Stimulated activated CD8-positive, alpha-beta memory T cell treated with anti-CD3 and anti-CD28 coated beads, Interleukin-7, amount 100 ng/mL, for 48 hours (primary cell): Measurements from ENCODE around the gene HOXC10.

Source experiments
- DNase-seq, 2 donors: peaks; one replicate each; pipeline ENCODE4 v3.0.0-alpha.2; 2020; ENCODE audit warnings: low read depth in 1 of 2; ENCODE audit errors: extremely low read depth in 1 of 2

The HOXC10 gene

DNA sequence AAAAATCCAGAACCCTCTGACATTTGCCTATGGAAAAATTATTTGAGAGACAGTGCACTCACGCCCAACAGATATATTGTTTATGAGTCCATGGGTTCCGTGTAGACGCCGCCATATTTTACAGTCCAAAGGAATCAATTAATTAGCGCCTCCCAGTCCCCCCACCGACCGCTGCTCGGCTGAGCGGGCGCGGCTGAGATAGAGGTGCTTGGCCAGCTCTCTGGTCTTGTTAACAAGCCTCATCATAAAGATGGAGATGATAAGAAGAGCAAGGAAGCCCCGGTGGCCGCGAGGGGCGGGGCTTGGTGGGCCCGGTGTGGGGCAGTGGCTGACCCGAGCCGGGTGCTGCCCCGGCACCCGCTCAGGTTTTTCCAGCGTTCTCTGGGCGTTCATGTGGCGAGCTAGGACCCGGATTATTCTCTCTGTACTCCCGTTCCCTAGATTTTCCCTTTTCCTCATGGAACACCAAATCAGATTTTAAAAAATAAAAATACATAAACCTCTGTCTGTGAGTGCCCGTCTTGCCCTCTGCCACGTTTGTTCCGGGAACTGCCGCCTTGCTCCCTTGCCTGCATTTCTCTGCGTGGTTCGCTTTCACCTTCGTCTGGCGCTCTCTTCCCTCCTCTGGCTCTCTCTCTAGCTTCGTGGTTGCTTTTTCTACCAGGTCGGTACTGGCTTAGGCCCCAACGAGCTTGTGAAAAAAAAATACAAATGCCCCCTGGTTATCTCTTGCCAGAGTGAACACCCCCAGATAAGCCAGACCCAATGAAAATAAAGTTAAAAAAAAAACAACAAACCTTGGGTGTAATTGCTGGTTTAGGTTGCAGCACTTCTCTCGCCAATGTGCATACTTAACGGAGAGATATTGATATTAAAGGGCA is 21.3 kb upstream of the HOXC10 start:
- no peak for DNase-seq

GRCh38 chr12:53964315-53964713 is 20.6 kb upstream of the HOXC10 start:
- no peak for DNase-seq

DNA sequence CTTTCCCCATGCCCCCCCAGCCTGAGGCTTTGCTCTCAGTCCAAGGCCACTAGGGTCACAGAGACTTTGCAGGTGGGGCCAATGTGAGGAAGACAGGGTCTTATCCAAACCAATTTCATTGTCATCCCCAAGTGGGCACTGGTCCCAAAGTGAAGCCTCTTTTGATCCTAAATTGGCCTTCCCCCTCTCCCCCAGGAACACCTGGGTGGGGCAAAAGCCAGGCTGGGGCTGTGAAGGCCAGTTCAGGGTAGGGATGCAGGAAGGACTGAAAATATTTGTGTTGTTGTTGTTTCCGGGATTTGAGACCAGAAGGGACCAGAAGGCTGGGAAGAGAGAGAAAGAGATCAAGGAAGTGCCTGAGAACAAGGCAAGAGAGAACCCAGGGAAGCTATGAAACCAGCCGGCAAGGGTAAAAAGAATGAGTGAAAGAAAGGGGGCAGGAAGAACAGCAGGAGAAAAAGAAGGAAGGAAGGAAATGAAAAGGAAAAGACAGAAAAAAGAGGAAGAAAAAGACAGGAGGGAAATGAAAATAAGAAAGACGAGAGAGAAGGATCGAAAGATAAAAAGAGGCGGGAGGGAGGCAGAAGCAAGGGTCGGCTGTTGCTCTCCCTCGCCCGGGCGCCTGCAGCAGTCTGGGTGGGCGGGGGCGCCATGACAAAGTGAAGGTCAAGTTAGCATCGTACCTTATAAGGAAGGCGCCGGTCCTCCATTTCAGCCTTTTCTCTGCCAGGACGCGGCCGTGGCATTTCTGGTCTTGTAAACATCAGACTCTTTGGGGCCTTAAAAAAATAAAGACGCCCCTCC is 19.5 kb upstream of the HOXC10 start:
- no peak for DNase-seq

GRCh38 chr12:53966085-53966384 is 18.9 kb upstream of the HOXC10 start:
- DNase-seq: no peak

- DNase-seq: no peak
Measured at GRCh38 chr12:53966385-53967133, 18.4 kb upstream of the HOXC10 start.

DNA sequence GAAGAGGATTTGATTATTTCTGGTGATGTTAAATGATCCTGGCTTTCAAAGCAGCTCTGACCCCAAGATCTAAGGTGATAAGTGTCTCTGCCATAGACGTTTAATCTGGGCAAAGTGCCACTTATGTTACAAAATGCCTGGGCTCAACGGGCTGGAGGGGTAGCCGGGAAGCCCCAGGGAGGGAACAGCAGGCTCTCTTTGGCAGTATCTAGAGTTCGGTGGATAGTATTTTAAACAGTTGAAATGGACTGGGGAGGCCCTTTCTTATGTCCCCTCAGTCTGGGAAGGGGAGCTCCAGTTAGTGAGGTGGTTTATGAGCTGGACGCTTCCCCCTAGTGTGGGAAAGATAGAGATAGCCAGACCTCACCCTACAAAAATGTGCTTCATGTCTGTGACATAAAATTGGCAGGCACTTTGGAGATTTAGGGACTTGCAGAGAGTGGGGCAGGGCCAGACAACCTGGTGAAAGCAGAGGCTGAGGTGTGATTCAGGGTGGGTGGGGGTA is 17.5 kb upstream of the HOXC10 start:
- no peak for DNase-seq

- DNase-seq: no peak
Measured at GRCh38 chr12:53968214-53969127, 16.5 kb upstream of the HOXC10 start.

DNA sequence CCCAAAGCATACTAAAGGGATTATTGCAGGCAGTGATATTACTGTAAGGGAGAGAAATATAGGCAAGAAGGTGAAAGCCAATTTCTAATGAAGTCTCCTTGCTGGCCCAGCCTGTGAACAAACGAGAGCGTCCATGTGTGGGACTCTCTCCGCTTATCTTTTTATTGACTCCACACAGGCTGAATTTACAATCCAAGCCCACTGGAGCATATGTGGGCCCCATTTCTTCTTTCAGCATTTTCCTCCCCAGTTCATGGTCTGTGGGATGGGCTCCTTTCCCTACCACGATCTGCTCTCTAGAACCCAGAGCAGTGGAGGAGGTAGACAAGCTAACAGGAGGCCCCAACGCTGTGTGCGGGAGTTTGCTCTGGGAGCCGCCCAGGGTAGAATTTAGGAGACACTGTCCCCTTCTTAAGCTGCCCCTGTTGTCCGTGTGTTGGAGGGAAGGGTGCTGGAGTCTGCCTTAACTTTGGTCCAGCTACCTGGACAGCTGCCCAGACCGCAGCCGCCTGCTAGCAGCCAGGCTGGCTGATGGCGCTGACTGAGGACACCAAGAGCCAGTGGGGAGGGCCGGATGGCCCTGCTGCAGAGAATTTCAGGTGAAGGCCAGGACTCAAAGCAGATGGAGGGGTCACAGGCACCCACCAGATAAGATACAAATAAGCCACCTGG is 15.2 kb upstream of the HOXC10 start:
- DNase-seq: no peak

GRCh38 chr12:53970451-53970850 is 14.5 kb upstream of the HOXC10 start:
- DNase-seq: no peak

GRCh38 chr12:53971129-53971528 is 13.8 kb upstream of the HOXC10 start:
- DNase-seq: no peak

GRCh38 chr12:53971686-53972085 is 13.3 kb upstream of the HOXC10 start:
- no peak for DNase-seq

DNA sequence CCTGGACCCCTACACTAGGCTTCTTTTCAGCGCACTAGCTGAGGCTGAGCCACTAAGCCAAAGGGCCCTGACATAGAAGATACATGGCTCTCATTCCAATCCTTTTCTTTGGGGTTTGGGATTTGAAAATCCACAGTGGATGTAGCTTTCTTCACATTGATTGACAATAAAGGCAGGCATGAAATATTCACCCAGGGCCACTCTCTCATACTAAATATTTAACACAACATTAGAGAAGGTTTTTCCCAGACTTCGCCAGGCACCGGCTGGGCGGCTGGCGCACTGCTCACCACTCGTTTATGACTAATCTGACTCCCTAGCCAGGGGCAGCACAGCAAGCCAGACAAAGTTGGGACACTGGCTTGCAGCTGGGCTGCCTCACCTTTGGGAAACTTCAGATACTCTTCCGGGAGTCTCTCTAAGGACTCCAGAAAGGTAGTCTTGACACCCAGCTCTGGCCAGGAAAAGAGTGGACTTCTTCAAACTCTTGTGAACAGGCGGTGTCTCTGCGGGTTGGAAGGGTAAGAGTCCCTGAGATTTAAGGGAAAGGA is 12.7 kb upstream of the HOXC10 start:
- DNase-seq: no peak

DNA sequence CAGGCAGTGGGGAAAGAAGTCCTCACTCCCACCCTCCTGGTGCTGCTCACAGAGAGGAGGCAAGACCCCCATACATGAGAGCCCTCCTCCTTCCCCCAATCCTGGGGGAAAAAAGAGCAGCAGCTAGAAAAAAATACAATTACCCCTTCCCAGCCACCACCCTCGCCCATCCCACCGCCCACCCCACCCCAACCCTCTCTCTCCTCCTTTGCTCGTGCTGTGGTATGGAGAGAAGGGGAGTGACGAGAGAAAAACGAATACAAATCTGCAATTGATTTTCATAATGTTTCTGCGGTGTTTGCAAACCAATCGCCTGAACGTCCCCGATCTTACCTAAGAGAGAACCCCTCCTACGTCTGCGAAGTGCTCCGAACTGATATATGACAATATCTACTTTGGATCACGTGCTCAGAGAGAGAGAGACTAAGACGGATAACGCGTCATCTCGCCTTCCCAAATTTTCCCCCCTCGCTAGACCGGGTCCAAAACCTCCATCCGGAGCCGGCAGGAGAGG is 12.2 kb upstream of the HOXC10 start, which contains the start of gene HOXC11:
Gene HOXC11 (plus strand): TSS at position 405 of the 514 bp plus-strand sequence. CDS start 116 bp downstream, outside the sequence.
- DNase-seq: no peak

GRCh38 chr12:53973236-53974042 is 11.5 kb upstream of the HOXC10 start:
- no peak for DNase-seq

DNA sequence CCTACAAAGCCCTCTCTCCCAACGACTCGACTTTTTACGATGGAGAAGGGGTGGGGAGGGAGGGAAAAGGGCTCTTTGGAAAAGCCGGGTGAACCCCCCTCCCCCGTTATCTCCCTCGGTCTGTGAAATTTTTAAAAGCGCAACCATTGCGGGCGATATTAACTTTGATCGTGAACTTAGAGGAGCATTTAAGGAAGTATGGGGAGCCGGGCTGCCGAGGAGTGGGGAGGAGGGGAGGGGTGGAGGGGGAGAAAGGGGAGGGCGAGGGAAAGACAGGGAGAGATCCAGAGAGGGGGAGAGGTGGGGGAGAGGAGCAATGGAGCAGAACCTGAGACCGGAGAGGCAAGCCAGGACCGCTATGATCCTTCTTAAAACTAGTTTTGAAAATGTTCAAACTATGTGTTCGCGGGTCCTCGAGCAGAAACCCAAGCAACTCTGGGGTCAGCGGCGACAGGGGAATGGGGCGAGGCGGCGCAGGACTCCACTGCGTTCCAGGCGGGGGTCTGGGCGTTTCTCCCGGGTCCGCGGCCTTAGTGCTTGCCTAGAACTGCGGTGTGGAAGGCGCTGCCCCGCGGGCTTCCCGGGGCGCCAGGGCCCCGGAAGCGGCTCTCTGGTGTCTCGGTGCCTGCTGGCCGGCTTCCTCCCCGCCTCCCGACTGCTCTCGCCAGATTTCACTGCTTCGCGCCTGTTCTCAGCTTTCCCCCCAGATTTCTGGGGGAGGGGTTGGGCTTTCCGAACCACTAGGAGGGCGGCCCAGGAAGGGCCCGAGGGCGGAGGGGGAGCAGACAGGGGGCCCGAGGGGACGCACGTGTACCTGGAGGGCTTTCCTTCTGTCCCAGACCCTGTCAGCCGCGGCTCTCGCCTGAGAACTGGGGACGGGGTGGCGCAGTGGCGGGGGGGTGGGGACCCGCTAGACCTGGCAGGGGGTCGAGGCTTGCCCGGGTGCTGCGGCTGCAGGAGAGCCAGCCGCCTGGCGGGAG is 10.6 kb upstream of the HOXC10 start, which contains the start of gene HOTAIR:
Gene HOTAIR (minus strand): TSS at position 871 of the 980 bp plus-strand sequence.
- no peak for DNase-seq

DNA sequence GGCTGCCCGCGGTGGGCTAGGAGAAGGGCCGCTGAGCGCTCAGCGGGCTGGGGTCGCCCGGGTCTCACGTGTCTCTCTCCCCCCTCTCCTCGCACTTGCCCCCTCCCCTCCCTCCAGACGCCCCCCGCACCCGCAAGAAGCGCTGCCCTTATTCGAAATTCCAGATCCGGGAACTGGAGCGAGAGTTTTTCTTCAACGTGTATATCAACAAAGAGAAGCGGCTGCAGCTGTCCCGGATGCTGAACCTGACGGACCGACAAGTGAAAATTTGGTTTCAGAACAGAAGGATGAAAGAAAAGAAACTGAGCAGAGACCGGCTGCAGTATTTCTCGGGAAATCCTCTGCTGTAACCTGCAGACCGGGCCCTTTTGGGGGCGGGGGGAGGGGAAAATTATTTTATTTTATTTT is 9.9 kb upstream of the HOXC10 start:
- no peak for DNase-seq
